Smooth muscle cell (in vitro differentiated cells): ENCODE results near the gene DVL2. TPM values are rescaled to one million over a fixed set of nuclear protein-coding genes. Genes with fewer than 3 reads are reported as not detected.

Experiments used
- DNase-seq: peaks from one replicate; lab custom pipeline; 2025; ENCODE audit not compliant: unreplicated experiment; lab: John Stamatoyannopoulos, UW
- H2AFZ ChIP-seq: fragments of 200-600 bp; sonication (generic); 2 replicates; pipeline ENCODE4 v1.6.0; 2016; ENCODE audit warnings: antibody characterized with exemption, low read depth, mild to moderate bottlenecking
- H3F3A ChIP-seq: fragments of 200-600 bp; sonication (generic); 2 replicates; pipeline ENCODE4 v1.6.0; 2017; ENCODE audit warnings: antibody characterized with exemption, low read depth
- H3K27ac ChIP-seq: fragments of 200-600 bp; sonication (generic); 2 replicates; pipeline ENCODE4 v1.5.1; 2016; ENCODE audit warnings: low read depth, mild to moderate bottlenecking
- H3K27me3 ChIP-seq: fragments of 200-600 bp; sonication (generic); 2 replicates; pipeline ENCODE4 v1.6.1; 2016; ENCODE audit warnings: low read depth, mild to moderate bottlenecking
- H3K36me3 ChIP-seq: fragments of 200-600 bp; sonication (generic); 2 replicates; pipeline ENCODE4 v1.5.1; 2016; ENCODE audit warnings: low read depth
- H3K4me1 ChIP-seq: fragments of 200-600 bp; sonication (generic); 2 replicates; pipeline ENCODE4 v1.5.1; 2016; ENCODE audit warnings: low read depth
- H3K4me2 ChIP-seq: fragments of 200-600 bp; sonication (generic); 2 replicates; pipeline ENCODE4 v1.6.0; 2016; ENCODE audit warnings: mild to moderate bottlenecking
- H3K4me3 ChIP-seq: fragments of 200-600 bp; sonication (generic); 2 replicates; pipeline ENCODE4 v1.5.1; 2016; ENCODE audit warnings: mild to moderate bottlenecking
- H3K79me2 ChIP-seq: fragments of 200-600 bp; sonication (generic); 2 replicates; pipeline ENCODE4 v1.6.0; 2016; ENCODE audit warnings: low read depth, mild to moderate bottlenecking
- H3K9ac ChIP-seq: fragments of 200-600 bp; sonication (generic); 2 replicates; pipeline ENCODE4 v1.6.0; 2016; ENCODE audit warnings: low read depth
- H3K9me3 ChIP-seq: fragments of 200-600 bp; sonication (generic); replicated peaks from 2 replicates; pipeline ENCODE4 v1.5.1; 2016; ENCODE audit warnings: low read depth
- H4K20me1 ChIP-seq: fragments of 200-600 bp; sonication (generic); 2 replicates; pipeline ENCODE4 v1.6.0; 2016; ENCODE audit warnings: low read depth
- WGBS: methylation state at CpG from one replicate; pipeline ENCODE4 v1.1.7; 2016; ENCODE audit warnings: low lambda C conversion rate; 5-methylcytosine and 5-hydroxymethylcytosine counted together
- polyA plus RNA-seq: library from polyadenylated mRNA; unstranded; fragments of >200 nt; fragmentation: Nextera tagmentation; extraction: Ambion mirVana; gene quantifications from 2 replicates; pipeline ENCODE4 v1.2.1, GENCODE V29; 2016
- total RNA-seq: library from RNA; depleted of rRNA; stranded (reverse); fragments of >200 nt; gene quantifications from 2 replicates; pipeline ENCODE4 v1.2.3, GENCODE V29; 2014
- TF ChIP-seq, protein P1 (sequence below): fragments of 200-600 bp; sonication (generic); IDR thresholded peaks from 2 replicates; pipeline ENCODE4 v1.5.1; 2017; ENCODE audit warnings: borderline replicate concordance, mild to moderate bottlenecking, antibody characterized with exemption; ENCODE audit not compliant: insufficient read depth, poor library complexity, severe bottlenecking

Gene DVL2
- total and polyA plus RNA-seq, 2 experiments from 2014 or later, result 31.8 to 49.6 TPM

DNA sequence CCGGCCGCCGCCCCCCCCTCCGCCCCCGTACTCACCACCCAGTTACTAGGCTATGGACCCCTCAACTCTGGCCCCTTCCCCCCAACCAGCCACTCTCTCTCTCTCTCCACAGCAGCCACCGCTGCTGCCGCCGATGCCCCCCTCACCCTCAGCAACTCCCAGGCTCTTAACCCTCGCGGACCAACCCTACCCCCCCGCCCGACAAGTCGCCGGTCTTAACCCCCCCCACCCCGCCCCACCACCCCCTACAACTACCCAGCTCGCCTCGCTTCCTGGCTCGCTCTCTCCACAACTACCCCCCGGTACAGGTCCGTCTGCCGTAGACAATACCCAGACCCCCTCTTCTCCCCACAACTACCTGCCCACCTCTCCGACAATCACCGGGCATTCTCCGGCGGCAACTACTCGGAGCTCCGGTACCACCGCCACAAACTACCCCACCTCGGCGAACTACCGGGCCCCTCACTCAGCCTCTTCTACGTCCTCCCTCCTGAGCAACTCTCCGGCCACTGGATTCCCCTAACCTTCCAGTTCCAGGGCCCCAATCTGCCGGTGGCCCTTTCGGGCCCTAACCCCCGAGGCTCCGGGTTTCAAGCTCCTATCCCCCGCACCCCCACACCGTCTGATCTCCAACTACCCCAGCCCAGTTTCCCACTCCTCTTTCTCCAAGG, 4.2 kb upstream of the DVL2 start:
- peak overlapping the region; percentile 74 for H3K27ac ChIP-seq
- no peaks in the 10 kb centered on the region for H3K36me3 ChIP-seq
- peaks cover 26% of the 10 kb centered on the region for H3K4me1 ChIP-seq
- peak overlapping the region; percentile 86 for H3K9ac ChIP-seq
- H3K4me3 ChIP-seq, result peak overlapping the region; percentile 98
- DNase-seq, result no peak
- H3K9me3 ChIP-seq, result no peaks in the 10 kb centered on the region
- H4K20me1 ChIP-seq, result peaks cover 20% of the 10 kb centered on the region
- H3K27me3 ChIP-seq, result no peaks in the 10 kb centered on the region
- under 1% methylated on average over 32 of the region's 39 CpGs for WGBS
- H2AFZ ChIP-seq, result no peak overlapping the region
- H3F3A ChIP-seq, result peaks cover 52% of the 10 kb centered on the region
- TF ChIP-seq, protein P1, sequence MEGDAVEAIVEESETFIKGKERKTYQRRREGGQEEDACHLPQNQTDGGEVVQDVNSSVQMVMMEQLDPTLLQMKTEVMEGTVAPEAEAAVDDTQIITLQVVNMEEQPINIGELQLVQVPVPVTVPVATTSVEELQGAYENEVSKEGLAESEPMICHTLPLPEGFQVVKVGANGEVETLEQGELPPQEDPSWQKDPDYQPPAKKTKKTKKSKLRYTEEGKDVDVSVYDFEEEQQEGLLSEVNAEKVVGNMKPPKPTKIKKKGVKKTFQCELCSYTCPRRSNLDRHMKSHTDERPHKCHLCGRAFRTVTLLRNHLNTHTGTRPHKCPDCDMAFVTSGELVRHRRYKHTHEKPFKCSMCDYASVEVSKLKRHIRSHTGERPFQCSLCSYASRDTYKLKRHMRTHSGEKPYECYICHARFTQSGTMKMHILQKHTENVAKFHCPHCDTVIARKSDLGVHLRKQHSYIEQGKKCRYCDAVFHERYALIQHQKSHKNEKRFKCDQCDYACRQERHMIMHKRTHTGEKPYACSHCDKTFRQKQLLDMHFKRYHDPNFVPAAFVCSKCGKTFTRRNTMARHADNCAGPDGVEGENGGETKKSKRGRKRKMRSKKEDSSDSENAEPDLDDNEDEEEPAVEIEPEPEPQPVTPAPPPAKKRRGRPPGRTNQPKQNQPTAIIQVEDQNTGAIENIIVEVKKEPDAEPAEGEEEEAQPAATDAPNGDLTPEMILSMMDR, result no peak
- H3K4me2 ChIP-seq, result peak overlapping the region; percentile 91
- peaks cover 66% of the 10 kb centered on the region for H3K79me2 ChIP-seq

DNA sequence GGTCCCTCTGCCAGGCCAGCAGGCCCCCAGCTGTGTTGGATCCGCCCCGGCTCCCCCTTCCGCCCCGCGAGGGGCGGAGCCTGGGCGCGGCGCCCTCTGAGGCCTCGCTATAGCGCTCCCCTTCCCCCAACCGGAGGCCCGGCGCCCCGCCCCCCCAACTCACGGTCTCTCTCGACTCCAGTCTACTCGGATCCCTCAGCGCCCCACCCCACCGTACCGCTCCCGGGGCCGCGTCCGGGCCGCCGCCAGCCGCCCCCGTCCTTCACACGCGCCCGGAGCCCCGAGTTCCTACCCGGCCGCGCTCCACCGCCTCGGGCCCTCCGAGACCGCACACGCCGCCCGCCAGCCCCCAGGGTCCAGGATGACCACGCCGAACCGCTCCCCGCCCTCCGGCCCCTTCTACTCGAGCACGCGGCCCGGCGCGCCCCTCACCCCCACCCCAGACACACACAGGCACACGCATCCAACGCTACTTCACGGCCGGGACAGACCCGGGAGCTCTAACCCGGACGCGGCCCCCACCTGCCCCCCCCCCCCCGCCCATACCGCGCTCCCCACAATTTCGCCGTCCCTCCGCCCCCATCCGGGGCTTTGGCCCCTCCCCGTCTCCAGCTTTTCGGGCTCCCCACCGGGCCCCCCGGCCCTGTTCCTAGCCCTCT, 3.6 kb upstream of the DVL2 start:
- H3K9me3 ChIP-seq, result no peaks in the 10 kb centered on the region
- DNase-seq, result peak; percentile 61
- H3K27me3 ChIP-seq, result no peaks in the 10 kb centered on the region
- no peak overlapping the region for H2AFZ ChIP-seq
- peak overlapping the region; percentile 74 for H3K27ac ChIP-seq
- TF ChIP-seq, protein P1, result no peak
- H4K20me1 ChIP-seq, result peaks cover 26% of the 10 kb centered on the region
- H3K79me2 ChIP-seq, result peaks cover 73% of the 10 kb centered on the region
- 0% methylated on average over 9 of the region's 73 CpGs for WGBS
- H3K4me3 ChIP-seq, result peak overlapping the region; percentile 98
- H3K9ac ChIP-seq, result peak overlapping the region; percentile 86
- H3K4me2 ChIP-seq, result peak overlapping the region; percentile 91
- H3F3A ChIP-seq, result peaks cover 53% of the 10 kb centered on the region
- no peaks in the 10 kb centered on the region for H3K36me3 ChIP-seq
- peaks cover 31% of the 10 kb centered on the region for H3K4me1 ChIP-seq

DNA sequence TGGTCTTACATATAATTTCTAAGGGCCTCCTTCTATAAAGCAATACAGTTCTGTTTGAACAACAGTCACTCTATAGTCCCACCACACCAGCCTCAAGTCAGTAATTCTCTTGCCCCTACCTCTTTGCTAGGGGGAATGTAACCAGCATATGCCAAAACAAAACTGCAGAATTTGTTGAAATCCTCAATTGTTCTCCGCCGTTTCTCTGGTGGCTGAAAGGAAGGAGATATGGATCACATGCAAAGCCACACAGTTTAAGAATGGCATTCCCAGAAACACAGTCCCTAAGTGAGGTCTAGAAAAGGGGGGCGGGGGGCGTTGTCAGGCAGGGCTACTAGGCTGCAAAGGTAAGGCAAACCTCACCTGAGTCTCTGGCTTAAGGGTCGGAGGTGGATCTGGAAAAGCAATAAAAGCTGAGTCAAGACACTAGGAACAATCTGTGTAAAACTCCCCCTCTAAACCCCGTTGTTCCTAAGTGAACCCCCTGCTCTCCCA, 3.0 kb upstream of the DVL2 start:
- Histone ChIP-seq H3K9ac (peak overlapping the region; percentile 86), H3K79me2 (peaks cover 79% of the 10 kb centered on the region), H3K4me2 (peak overlapping the region; percentile 91), H3F3A (peaks cover 53% of the 10 kb centered on the region), H3K4me1 (peaks cover 31% of the 10 kb centered on the region), H3K27me3 (no peaks in the 10 kb centered on the region), H2AFZ (no peak overlapping the region), H3K9me3 (no peaks in the 10 kb centered on the region), H3K4me3 (peak overlapping the region; percentile 98), H3K27ac (peak overlapping the region; percentile 74), H4K20me1 (peaks cover 31% of the 10 kb centered on the region), H3K36me3 (no peaks in the 10 kb centered on the region)
- no peak for DNase-seq
- TF ChIP-seq, protein P1, result no peak
- WGBS, result 45% methylated on average over 6 of the region's 6 CpGs
